Vagina (tissue), 2 donors: ENCODE measurements around the gene CALN1. TPM values are rescaled to one million over a fixed set of nuclear protein-coding genes. Genes with fewer than 3 reads are reported as not detected.

Experiments
- DNase-seq, 2 donors: peaks; one replicate each; pipeline ENCODE4 v3.0.0-alpha.2; 2017; ENCODE audit errors: extremely low spot score in 2 of 2
- H3K27ac ChIP-seq: fragments of 200-600 bp; sonication (generic); one replicate; pipeline ENCODE4 v1.5.1; 2019
- H3K27me3 ChIP-seq: fragments of 200-600 bp; sonication (generic); one replicate; pipeline ENCODE4 v1.5.1; 2019
- H3K36me3 ChIP-seq, 2 donors: fragments of 200-600 bp; sonication (generic); one replicate each; pipeline ENCODE4 v1.5.1; 2017 to 2019
- H3K4me1 ChIP-seq: fragments of 200-600 bp; sonication (generic); one replicate; pipeline ENCODE4 v1.5.1; 2019
- H3K4me3 ChIP-seq, 2 donors: fragments of 200-600 bp; sonication (generic); 1 replicate in 1 of 2; 2 replicates in 1 of 2; pipeline ENCODE4 v1.5.1; 2016 to 2019
- H3K9me3 ChIP-seq: fragments of 200-600 bp; sonication (generic); one replicate; pipeline ENCODE4 v1.5.1; 2019
- CTCF ChIP-seq, 3 experiments: fragments of 450-650 bp in 2 of 3; fragments of 200-600 bp in 1 of 3; sonication (generic) in 1 of 3; IDR thresholded peaks; one replicate each; pipeline ENCODE4 v1.5.1; 2017 to 2019; ENCODE audit warnings: antibody characterized with exemption in 3 of 3, mild to moderate bottlenecking in 2 of 3, moderate library complexity in 2 of 3
- POLR2A ChIP-seq, 2 donors: fragments of 450-650 bp; IDR thresholded peaks; one replicate each; pipeline ENCODE4 v1.6.1; 2017; ENCODE audit warnings: antibody characterized with exemption in 2 of 2, mild to moderate bottlenecking in 2 of 2, moderate library complexity in 2 of 2
- POLR2AphosphoS5 ChIP-seq, 2 donors: sonication (generic); formaldehyde crosslinking; IDR thresholded peaks; one replicate each; pipeline ENCODE4 v1.9.0; 2017; ENCODE audit warnings: antibody characterized with exemption in 2 of 2, mild to moderate bottlenecking in 2 of 2, low read depth in 1 of 2; ENCODE audit not compliant: insufficient read depth in 1 of 2
- intact Hi-C: fragments of 100-400 bp; cut with DNase I; formaldehyde crosslinking; loops from one replicate; pipeline ENCODE4 v1.15.1; 2023
- total RNA-seq: library from RNA; depleted of rRNA; stranded (reverse); fragments of >200 nt; gene quantifications from one replicate; pipeline ENCODE4 v1.2.3, GENCODE V29; 2016

The CALN1 gene
- total RNA-seq, 1 donor from 2014 or later: 6.9 TPM

DNA sequence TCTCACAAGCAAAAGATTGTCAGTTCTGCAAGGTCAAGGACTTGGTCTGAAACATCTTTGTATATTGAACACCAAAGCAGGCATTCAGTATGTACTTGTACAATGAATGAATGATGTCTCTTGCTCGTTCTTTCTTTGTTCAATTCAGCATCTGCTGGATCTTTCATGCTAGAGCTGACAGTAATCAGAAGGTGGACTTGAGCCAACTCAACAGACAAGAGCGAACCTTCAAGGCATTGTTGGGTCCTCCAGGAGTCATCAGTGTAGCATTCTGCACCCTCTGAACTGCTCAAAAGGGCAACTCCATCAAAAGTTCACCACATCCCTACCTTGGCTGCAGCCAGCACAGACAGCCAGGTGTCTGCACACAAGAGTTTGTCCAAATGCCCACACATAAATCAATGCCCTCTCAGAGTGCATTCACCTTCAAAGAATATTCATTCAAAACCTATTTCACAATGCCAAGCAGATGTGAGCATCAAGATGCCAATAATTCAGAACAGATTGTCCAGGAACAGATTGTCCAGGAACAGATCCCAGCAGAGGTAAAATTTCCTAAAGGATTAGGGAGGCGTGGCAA, 386.7 kb downstream of the CALN1 start:
- peak in 1 of 2 donors; percentile 31 for DNase-seq
- no peak overlapping the region for H3K27ac ChIP-seq
- H3K36me3 ChIP-seq: no peaks in the 10 kb centered on the region
- H3K27me3 ChIP-seq: no peaks in the 10 kb centered on the region
- H3K9me3 ChIP-seq: no peaks in the 10 kb centered on the region
- intact Hi-C loops: no loop called here
- TF ChIP-seq POLR2A (IDR thresholded peaks at IDR 0.05): no peak
- no peak for TF ChIP-seq POLR2AphosphoS5 (IDR thresholded peaks at IDR 0.05; ENCODE audit: insufficient read depth in 1 of 2, low read depth in 1 of 2)
- TF ChIP-seq CTCF (IDR thresholded peaks at IDR 0.05): no peak
- H3K4me3 ChIP-seq: no peak overlapping the region
- H3K4me1 ChIP-seq: no peaks in the 10 kb centered on the region

GRCh38 chr7:72023926-72024325, 388.2 kb downstream of the CALN1 start:
- no peak overlapping the region for H3K27ac ChIP-seq
- DNase-seq: peak in 1 of 2 donors; percentile 12
- H3K4me1 ChIP-seq: no peaks in the 10 kb centered on the region
- H3K4me3 ChIP-seq: no peak overlapping the region
- no peaks in the 10 kb centered on the region for H3K27me3 ChIP-seq
- H3K36me3 ChIP-seq: no peaks in the 10 kb centered on the region
- TF ChIP-seq CTCF (IDR thresholded peaks at IDR 0.05) (no peak), POLR2AphosphoS5 (IDR thresholded peaks at IDR 0.05; ENCODE audit: insufficient read depth in 1 of 2, low read depth in 1 of 2) (no peak), POLR2A (IDR thresholded peaks at IDR 0.05) (no peak)
- intact Hi-C loops: no loop called here
- H3K9me3 ChIP-seq: no peaks in the 10 kb centered on the region

- Histone ChIP-seq H3K27me3 (no peaks in the 10 kb centered on the region), H3K36me3 (no peaks in the 10 kb centered on the region), H3K9me3 (no peaks in the 10 kb centered on the region), H3K27ac (no peak overlapping the region), H3K4me3 (no peak overlapping the region), H3K4me1 (no peaks in the 10 kb centered on the region)
- intact Hi-C loops: no loop called here
- peak in 1 of 2 donors; percentile 46 for DNase-seq
- TF ChIP-seq POLR2AphosphoS5 (IDR thresholded peaks at IDR 0.05; ENCODE audit: insufficient read depth in 1 of 2, low read depth in 1 of 2) (no peak), CTCF (IDR thresholded peaks at IDR 0.05) (no peak), POLR2A (IDR thresholded peaks at IDR 0.05) (no peak)
Measured at GRCh38 chr7:72021716-72022115, 390.4 kb downstream of the CALN1 start.

DNA sequence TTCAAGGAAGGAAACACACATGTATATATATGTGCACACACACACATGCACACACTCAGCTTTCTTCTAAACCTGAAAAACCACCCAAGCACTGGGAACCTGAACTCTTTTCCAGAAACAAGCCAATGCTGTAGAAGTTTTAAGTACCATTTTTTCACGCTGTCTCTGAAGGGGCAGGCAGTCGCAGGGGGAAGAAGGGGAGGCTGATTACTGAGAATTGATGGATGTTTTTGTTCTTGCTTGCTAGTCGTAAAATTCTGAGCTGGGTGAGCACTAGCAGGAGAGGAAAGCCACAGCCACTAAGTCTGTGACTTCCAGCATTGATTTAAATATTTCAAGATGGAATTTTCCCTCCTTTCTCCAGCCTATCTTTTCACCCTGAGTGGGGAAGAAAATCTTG, 391.8 kb downstream of the CALN1 start:
- TF ChIP-seq CTCF (IDR thresholded peaks at IDR 0.05) (no peak), POLR2AphosphoS5 (IDR thresholded peaks at IDR 0.05; ENCODE audit: insufficient read depth in 1 of 2, low read depth in 1 of 2) (no peak), POLR2A (IDR thresholded peaks at IDR 0.05) (no peak)
- H3K4me3 ChIP-seq: no peak overlapping the region
- H3K27me3 ChIP-seq: no peaks in the 10 kb centered on the region
- H3K27ac ChIP-seq: no peak overlapping the region
- H3K9me3 ChIP-seq: no peaks in the 10 kb centered on the region
- H3K4me1 ChIP-seq: no peaks in the 10 kb centered on the region
- no peaks in the 10 kb centered on the region for H3K36me3 ChIP-seq
- peak; percentile 6 to 22 for DNase-seq
- intact Hi-C loops: no loop called here

DNA sequence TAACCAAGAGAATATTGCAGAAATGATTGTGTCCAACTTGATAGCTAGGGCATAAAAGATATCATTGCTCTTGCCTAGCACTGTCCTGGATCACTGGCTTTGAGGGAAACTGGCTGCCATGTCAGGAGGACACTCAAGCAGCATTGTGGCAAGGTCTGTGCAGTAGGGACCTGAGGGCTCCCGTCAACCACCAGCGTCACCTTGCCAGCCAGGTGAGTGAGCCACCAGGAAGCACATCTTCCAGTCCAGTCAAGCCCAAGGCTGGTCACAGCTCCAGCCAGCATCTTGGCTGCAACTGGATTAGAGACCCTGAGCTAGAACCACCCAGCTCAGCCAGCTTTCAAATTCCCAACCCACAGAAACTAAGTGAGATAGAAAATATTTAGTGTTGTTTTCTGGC, 392.7 kb downstream of the CALN1 start:
- intact Hi-C loops: no loop called here
- Histone ChIP-seq H3K9me3 (no peaks in the 10 kb centered on the region), H3K4me3 (no peak overlapping the region), H3K36me3 (no peaks in the 10 kb centered on the region), H3K27me3 (no peaks in the 10 kb centered on the region), H3K4me1 (no peaks in the 10 kb centered on the region), H3K27ac (no peak overlapping the region)
- peak; percentile 67 to 88 for DNase-seq
- no peak for TF ChIP-seq CTCF (IDR thresholded peaks at IDR 0.05)
- TF ChIP-seq POLR2AphosphoS5 (IDR thresholded peaks at IDR 0.05; ENCODE audit: insufficient read depth in 1 of 2, low read depth in 1 of 2): no peak
- no peak for TF ChIP-seq POLR2A (IDR thresholded peaks at IDR 0.05)
